ENCODE measurements around the gene C8A. TPM values are rescaled to one million over a fixed set of nuclear protein-coding genes. Genes with fewer than 3 reads are reported as not detected.

C8A gene
- total RNA-seq, 1 donor from 2014 or later, result not detected

- DNase-seq, result no peak
Measured at GRCh38 chr1:56927171-56927570, 72.6 kb downstream of the C8A start.

GRCh38 chr1:56927986-56928385 lies 73.4 kb downstream of the C8A start:
- DNase-seq, result no peak

- no peak for DNase-seq
Measured at GRCh38 chr1:56929492-56929891, 74.9 kb downstream of the C8A start.

DNA sequence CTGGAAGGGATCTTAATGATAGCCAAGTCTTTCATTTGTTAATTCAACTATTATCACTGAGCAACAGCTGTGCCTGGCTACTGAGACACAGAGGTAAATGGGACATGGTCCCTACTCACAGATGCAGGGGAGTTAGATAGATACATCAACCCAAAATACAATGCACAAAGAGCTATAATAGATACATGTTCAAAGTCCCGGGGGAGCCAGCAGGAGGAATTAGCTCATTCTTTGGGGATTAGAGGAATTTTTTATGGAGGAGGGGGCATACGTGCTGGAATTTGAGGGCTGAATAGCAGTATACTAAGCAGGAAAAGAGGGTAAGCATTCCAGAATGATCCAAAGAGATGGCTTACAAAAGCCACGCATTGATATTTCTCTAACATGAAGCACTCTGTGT lies 76.6 kb downstream of the C8A start:
- DNase-seq, result no peak

GRCh38 chr1:56931686-56932085 lies 77.1 kb downstream of the C8A start:
- no peak for DNase-seq

DNA sequence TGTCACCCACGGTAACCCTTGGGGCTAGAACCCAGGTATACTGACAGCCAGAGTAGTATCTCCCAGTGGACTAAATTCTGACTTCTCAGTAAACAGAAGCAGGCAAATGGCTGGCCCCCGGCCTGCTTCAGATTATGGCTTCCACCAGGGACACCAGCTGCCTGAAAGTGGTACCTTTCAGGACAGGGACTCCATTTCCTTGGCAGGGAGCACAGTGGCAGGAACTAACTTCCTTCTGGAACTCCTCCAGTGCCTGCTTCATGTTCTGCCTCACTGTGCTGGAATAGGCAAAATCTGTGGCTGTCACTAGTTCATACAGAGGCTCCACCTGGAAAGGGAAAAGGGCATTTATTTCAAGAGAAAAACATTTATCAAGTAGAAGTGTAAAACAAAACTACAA lies 78.6 kb downstream of the C8A start:
- DNase-seq, result no peak

DNA sequence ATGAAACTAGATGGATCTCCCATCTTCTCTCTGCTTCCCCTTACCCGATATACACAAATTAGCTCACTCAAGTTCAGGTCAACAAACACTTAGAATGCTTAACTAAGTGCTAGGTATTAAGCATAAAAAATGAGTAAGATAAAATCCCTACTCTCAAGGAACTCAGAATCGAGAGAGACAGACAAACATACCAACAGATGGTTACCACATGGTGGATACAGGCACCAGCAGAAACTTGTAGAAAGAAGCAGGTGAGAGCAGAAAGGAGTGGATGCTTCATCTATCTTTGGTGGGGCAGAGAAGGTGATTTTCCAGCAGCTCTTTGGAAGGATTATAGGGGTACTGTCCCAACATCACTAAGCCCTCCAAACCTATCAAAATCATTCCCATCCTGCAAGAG lies 79.0 kb downstream of the C8A start:
- no peak for DNase-seq

- DNase-seq, result no peak
Measured at GRCh38 chr1:56934430-56935060, 79.9 kb downstream of the C8A start.

GRCh38 chr1:56938646-56939045 lies 84.0 kb downstream of the C8A start:
- no peak for DNase-seq

GRCh38 chr1:56939209-56939608 lies 84.6 kb downstream of the C8A start:
- DNase-seq, result no peak

DNA sequence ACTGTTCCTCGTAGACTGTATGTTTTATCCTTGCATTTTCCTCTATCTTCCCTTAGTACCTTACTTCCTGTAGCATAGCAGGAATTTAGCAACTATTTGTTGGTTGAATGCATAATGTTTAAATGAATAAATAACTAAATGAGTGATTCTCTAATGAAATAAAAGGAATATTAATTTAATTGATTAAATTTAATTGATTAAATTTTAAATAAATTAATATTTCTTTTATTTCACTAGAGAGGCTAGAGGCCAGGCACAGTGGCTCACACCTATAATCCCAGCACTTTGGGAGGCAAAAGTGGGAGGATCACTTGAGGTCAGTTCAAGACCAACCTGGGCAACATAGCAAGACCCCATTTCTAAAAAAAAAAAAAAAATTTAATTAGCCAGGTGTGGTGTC lies 85.4 kb downstream of the C8A start:
- DNase-seq, result no peak

GRCh38 chr1:56948403-56949023 lies 93.9 kb downstream of the C8A start:
- DNase-seq, result no peak

- DNase-seq, result no peak
Measured at GRCh38 chr1:56952501-56952900, 97.9 kb downstream of the C8A start.

- no peak for DNase-seq
Measured at GRCh38 chr1:56953386-56953785, 98.8 kb downstream of the C8A start.

- no peak for DNase-seq
Measured at GRCh38 chr1:56954664-56955063, 100.1 kb downstream of the C8A start.

- no peak for DNase-seq
Measured at GRCh38 chr1:56957931-56958330, 103.3 kb downstream of the C8A start.

DNA sequence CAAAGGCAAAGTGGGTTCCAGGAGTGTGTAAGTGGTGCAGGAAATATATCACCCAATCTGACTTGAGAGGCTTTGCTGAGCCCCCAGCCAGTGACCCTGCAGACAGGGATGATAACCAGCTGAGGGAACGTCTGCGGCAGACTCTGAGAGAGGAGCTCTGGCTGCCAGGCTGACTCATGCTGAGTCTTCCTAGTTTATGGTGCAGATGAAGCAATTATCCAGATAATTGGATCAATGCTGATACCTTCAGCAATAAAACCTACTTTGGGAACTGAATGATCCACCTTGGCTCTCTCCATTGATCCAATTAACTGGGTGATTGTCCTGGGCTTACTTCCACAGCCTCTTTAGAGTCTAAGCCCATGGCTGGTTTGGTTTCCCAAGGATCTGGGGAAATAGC lies 103.9 kb downstream of the C8A start:
- no peak for DNase-seq

GRCh38 chr1:56961426-56961825 lies 106.8 kb downstream of the C8A start:
- no peak for DNase-seq

DNA sequence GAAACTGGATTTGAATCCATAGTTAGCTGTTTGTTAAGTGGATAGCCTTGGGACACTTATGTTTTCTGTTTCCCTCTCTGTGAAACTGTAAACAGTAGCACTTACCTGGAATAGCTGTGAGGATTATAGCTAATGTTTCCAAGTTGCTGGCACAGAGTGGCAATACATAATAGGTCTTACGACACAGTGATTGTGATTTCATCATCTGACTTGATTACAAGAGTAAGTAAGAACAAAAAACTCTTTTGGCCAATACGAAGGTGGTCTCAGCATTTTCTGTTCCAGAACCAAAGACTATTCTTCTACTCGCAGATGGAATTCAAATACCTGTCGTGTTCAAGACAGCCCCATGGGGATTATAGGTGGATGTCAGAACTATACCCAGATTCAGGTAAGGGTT lies 109.1 kb downstream of the C8A start:
- DNase-seq, result no peak

- DNase-seq, result no peak
Measured at GRCh38 chr1:56964349-56965017, 109.9 kb downstream of the C8A start.

DNA sequence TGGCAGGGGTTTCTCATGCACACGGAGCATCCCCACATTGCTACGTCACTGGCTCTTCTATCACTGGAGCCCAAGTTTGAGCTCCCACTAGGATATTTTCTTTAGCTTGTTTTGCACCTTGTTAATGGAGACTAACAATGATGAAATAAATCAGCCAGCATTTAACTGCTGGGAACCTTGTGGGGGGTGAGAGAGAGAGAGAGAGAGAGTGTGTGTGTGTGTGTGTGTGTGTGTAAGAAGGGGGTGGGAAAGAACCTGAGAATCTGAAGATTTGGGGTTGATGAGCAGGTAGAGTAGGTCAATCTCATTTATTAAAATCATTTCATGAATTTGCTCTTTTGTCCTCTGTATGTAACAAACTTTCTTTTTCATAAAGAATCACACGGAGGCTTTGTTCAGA lies 110.6 kb downstream of the C8A start:
- no peak for DNase-seq

DNA sequence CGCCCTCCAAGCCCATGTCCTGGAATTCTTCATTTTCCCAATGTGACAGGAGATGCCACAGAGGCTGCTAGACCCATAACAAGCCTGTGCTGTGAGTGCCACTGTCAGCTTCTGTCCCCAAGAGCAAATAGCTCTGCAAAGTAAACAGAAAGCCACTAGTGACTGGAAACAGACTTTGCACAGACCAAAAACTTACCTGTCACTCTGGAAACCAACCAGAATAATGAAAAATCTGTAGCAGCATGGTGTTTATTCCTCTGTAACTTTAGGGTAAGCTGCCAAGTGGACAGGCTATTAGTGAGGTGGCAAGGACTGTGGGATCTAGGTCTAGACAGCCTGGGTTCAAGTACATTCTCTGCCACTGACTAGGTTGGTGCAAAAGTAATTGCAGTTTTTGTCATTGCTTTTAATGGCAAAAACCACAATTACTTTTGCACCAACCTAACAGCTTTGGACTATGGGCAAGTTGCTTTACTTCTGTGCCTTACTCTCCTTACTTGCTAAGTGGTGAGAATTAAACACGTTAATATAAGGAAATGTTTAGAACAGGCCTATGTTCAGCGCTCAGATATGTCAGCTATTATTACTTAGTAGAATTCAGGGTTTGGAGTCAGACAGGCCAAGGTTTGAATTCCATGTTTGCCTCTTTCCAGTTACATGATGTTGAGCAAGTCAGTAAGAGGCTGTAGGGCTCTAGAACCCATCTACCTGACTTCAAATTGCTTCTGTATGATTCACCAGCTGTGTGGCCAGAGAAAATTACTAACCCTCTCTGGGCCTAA lies 111.5 kb downstream of the C8A start, which contains the start of gene C8B:
Gene C8B, minus strand, starts transcription at position 100 of the 782 bp plus-strand sequence. Its CDS starts 67 bp downstream, at position 33.
- no peak for DNase-seq

GRCh38 chr1:56966698-56966999 lies 112.1 kb downstream of the C8A start:
- DNase-seq, result no peak
